H9 (cell line): ENCODE data around the gene ABCA4. TPM values are rescaled to one million over a fixed set of nuclear protein-coding genes. Genes with fewer than 3 reads are reported as not detected.

Experiments used
- DNase-seq: peaks from one replicate; pipeline ENCODE4 v3.0.0-alpha.2; 2017
- H2AFZ ChIP-seq: one replicate; pipeline ENCODE4 v1.6.1; 2013; ENCODE audit warnings: mild to moderate bottlenecking, low read length, control low read depth, moderate library complexity
- H2AK5ac ChIP-seq: 2 replicates; pipeline ENCODE4 v1.6.1; 2013; ENCODE audit warnings: low read length, control low read depth, mixed read lengths; ENCODE audit not compliant: insufficient read length
- H2BK120ac ChIP-seq: one replicate; pipeline ENCODE4 v1.6.1; 2013; ENCODE audit warnings: low read depth, mild to moderate bottlenecking, low read length, control low read depth, inconsistent platforms; ENCODE audit not compliant: poor library complexity, severe bottlenecking
- H2BK12ac ChIP-seq: 2 replicates; pipeline ENCODE4 v1.6.1; 2013; ENCODE audit warnings: low read length, control low read depth, mixed read lengths, low read depth; ENCODE audit not compliant: insufficient read length
- H2BK15ac ChIP-seq: 2 replicates; pipeline ENCODE4 v1.6.1; 2013; ENCODE audit warnings: low read depth, low read length, control low read depth
- H2BK20ac ChIP-seq: one replicate; pipeline ENCODE4 v1.6.1; 2013; ENCODE audit warnings: low read depth, mild to moderate bottlenecking, low read length, control low read depth, inconsistent platforms; ENCODE audit not compliant: poor library complexity, severe bottlenecking
- H2BK5ac ChIP-seq: 2 replicates; pipeline ENCODE4 v1.6.1; 2013; ENCODE audit warnings: low read length, control low read depth, mixed read lengths; ENCODE audit not compliant: insufficient read length
- H3K14ac ChIP-seq: 2 replicates; pipeline ENCODE4 v1.6.1; 2013; ENCODE audit warnings: low read length, control low read depth; ENCODE audit not compliant: insufficient read depth
- H3K18ac ChIP-seq: 2 replicates; pipeline ENCODE4 v1.6.1; 2013; ENCODE audit warnings: low read depth, mild to moderate bottlenecking, mixed read lengths, low read length, control low read depth; ENCODE audit not compliant: insufficient read length
- H3K23ac ChIP-seq: 2 replicates; pipeline ENCODE4 v1.6.1; 2013; ENCODE audit warnings: low read length, control low read depth, mixed read lengths, low read depth; ENCODE audit not compliant: insufficient read length
- H3K23me2 ChIP-seq: 2 replicates; pipeline ENCODE4 v1.6.1; 2013; ENCODE audit warnings: low read depth, mild to moderate bottlenecking, mixed read lengths, low read length, control low read depth; ENCODE audit not compliant: insufficient read length, poor library complexity, severe bottlenecking
- H3K27ac ChIP-seq: 2 replicates; pipeline ENCODE4 v1.5.1; 2013; ENCODE audit warnings: low read length, control low read depth, mixed read lengths, low read depth; ENCODE audit not compliant: insufficient read length
- H3K27me3 ChIP-seq: 2 replicates; pipeline ENCODE4 v1.6.1; 2013; ENCODE audit warnings: low read length, control low read depth, inconsistent platforms; ENCODE audit not compliant: insufficient read depth
- H3K4ac ChIP-seq: 2 replicates; pipeline ENCODE4 v1.6.1; 2013; ENCODE audit warnings: low read depth, mild to moderate bottlenecking, control low read depth, inconsistent platforms, low read length, moderate library complexity
- H3K4me1 ChIP-seq: 2 replicates; pipeline ENCODE4 v1.6.1; 2013; ENCODE audit warnings: low read length, control low read depth, inconsistent platforms; ENCODE audit not compliant: insufficient read depth
- H3K4me2 ChIP-seq: 2 replicates; pipeline ENCODE4 v1.6.1; 2013; ENCODE audit warnings: low read length, control low read depth, mixed read lengths; ENCODE audit not compliant: insufficient read length, insufficient read depth
- H3K56ac ChIP-seq: 2 replicates; pipeline ENCODE4 v1.6.1; 2013; ENCODE audit warnings: low read depth, mild to moderate bottlenecking, mixed read lengths, low read length, control low read depth; ENCODE audit not compliant: insufficient read length
- H3K79me1 ChIP-seq: 2 replicates; pipeline ENCODE4 v1.6.1; 2013; ENCODE audit warnings: low read depth, mild to moderate bottlenecking, moderate library complexity, low read length, control low read depth, inconsistent platforms; ENCODE audit not compliant: insufficient read depth, poor library complexity, severe bottlenecking
- H3K79me2 ChIP-seq: 2 replicates; pipeline ENCODE4 v1.6.1; 2013; ENCODE audit warnings: low read length, control low read depth, inconsistent platforms; ENCODE audit not compliant: insufficient read depth
- H3K9ac ChIP-seq: 2 replicates; pipeline ENCODE4 v1.6.1; 2013; ENCODE audit warnings: low read length, control low read depth, mixed read lengths; ENCODE audit not compliant: insufficient read length; ENCODE audit errors: extremely low read depth
- H3K9me3 ChIP-seq: one replicate; pipeline ENCODE4 v1.6.1; 2013; ENCODE audit warnings: low read depth, low read length, inconsistent platforms; ENCODE audit not compliant: control insufficient read depth
- H3T11ph ChIP-seq: one replicate; pipeline ENCODE4 v1.6.1; 2013; ENCODE audit warnings: mild to moderate bottlenecking, low read length, control low read depth, inconsistent platforms
- H4K20me1 ChIP-seq: one replicate; pipeline ENCODE4 v1.6.1; 2013; ENCODE audit not compliant: control insufficient read depth, insufficient read length, insufficient read depth
- H4K5ac ChIP-seq: 2 replicates; pipeline ENCODE4 v1.6.1; 2013; ENCODE audit warnings: low read depth, mild to moderate bottlenecking, mixed read lengths, low read length, control low read depth; ENCODE audit not compliant: insufficient read length
- H4K8ac ChIP-seq: replicated peaks from 2 replicates; pipeline ENCODE4 v1.6.1; 2013; ENCODE audit warnings: low read length, control low read depth, mixed read lengths, low read depth; ENCODE audit not compliant: insufficient read length
- H4K91ac ChIP-seq: 2 replicates; pipeline ENCODE4 v1.6.1; 2013; ENCODE audit warnings: low read depth, mild to moderate bottlenecking, moderate library complexity, mixed read lengths, low read length, control low read depth; ENCODE audit not compliant: insufficient read length
- H3K27ac Mint-ChIP-seq, 3 experiments: 2 replicates in 2 of 3; 3 replicates in 1 of 3; pipeline ENCODE4 v1.8.0; 2020 to 2021; ENCODE audit warnings: mixed read lengths in 3 of 3, mild to moderate bottlenecking in 1 of 3, moderate library complexity in 1 of 3
- H3K27me3 Mint-ChIP-seq: 2 replicates; pipeline ENCODE4 v1.8.0; 2021; ENCODE audit warnings: low read depth, mild to moderate bottlenecking, moderate library complexity, mixed read lengths
- H3K36me3 Mint-ChIP-seq, 3 experiments: 2 replicates in 2 of 3; 3 replicates in 1 of 3; pipeline ENCODE4 v1.8.0; 2020 to 2021; ENCODE audit warnings: low read depth in 3 of 3, mixed read lengths in 3 of 3; ENCODE audit not compliant: insufficient read depth in 1 of 3
- H3K4me1 Mint-ChIP-seq, 2 experiments: 2 replicates each; pipeline ENCODE4 v1.8.0; 2020; ENCODE audit warnings: mixed read lengths in 2 of 2
- H3K4me3 Mint-ChIP-seq, 2 experiments: 2 replicates in 1 of 2; 3 replicates in 1 of 2; pipeline ENCODE4 v1.8.0; 2020 to 2021; ENCODE audit warnings: mild to moderate bottlenecking in 2 of 2, mixed read lengths in 2 of 2, moderate library complexity in 1 of 2
- H3K9me3 Mint-ChIP-seq, 2 experiments: 2 replicates in 1 of 2; 3 replicates in 1 of 2; pipeline ENCODE4 v1.8.0; 2020; ENCODE audit warnings: mild to moderate bottlenecking in 2 of 2, mixed read lengths in 2 of 2, moderate library complexity in 1 of 2
- WGBS: extraction: QIAGEN DNeasy Blood & Tissue Kit; methylation state at CpG from one replicate; pipeline ENCODE4 v1.1.7; 2013; ENCODE audit warnings: missing lambda C conversion rate, low lambda C conversion rate, mixed read lengths; ENCODE audit not compliant: insufficient read length; ENCODE audit errors: extremely low coverage; 5-methylcytosine and 5-hydroxymethylcytosine counted together
- total RNA-seq: library from RNA; stranded (reverse); gene quantifications from 2 replicates; pipeline ENCODE4 v1.2.1, GENCODE V29; 2021
- TF ChIP-seq, protein P1 (sequence below): fragments of 200-600 bp; sonication (generic); conservative IDR thresholded peaks from 3 replicates; pipeline ENCODE4 v1.8.0; 2021; ENCODE audit warnings: antibody characterized with exemption, mild to moderate bottlenecking

The ABCA4 gene
- total RNA-seq, 1 experiment from 2014 or later, result not detected

DNA sequence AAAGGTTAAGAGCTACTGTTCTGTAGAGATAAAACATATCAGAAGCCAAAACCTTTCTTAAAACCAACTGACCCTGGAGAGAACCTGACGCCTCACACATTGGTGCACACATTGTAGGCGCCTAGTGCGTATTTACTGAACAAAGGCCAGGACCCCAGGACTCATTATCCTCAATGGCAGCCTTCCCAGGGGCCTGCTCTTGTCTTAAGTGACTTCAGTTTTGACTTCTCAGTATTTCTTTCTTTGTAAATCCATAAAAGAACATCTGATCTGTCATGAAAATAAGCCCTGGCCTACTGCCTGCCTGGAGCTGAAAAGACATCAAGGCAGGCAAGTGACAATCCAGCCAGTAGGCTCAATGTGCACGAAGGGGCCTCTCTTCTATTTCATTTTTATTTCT, 27.6 kb downstream of the ABCA4 start:
- Histone ChIP-seq H3K27ac (no peak overlapping the region), H3K23ac (no peak overlapping the region), H3K79me2 (no peaks in the 10 kb centered on the region), H4K91ac (no peak overlapping the region), H3K23me2 (no peaks in the 10 kb centered on the region), H2BK120ac (no peak overlapping the region), H3K4me1 (peaks cover 18% of the 10 kb centered on the region), H3K4ac (no peak overlapping the region), H2BK5ac (no peak overlapping the region), H3K56ac (no peak overlapping the region), H2BK12ac (no peak overlapping the region), H3K9ac (no peak overlapping the region), H4K20me1 (no peaks in the 10 kb centered on the region), H4K5ac (no peak overlapping the region), H4K8ac (no peak overlapping the region), H3T11ph (no peak overlapping the region), H3K18ac (no peak overlapping the region), H3K9me3 (no peaks in the 10 kb centered on the region), H2AFZ (no peak overlapping the region), H2BK20ac (no peak overlapping the region), H2BK15ac (no peak overlapping the region), H3K14ac (no peak overlapping the region), H2AK5ac (no peak overlapping the region), H3K4me2 (no peak overlapping the region), H3K79me1 (no peaks in the 10 kb centered on the region), H3K27me3 (no peaks in the 10 kb centered on the region)
- Mint-ChIP-seq H3K4me1 (peaks cover 30 to 36% of the 10 kb centered on the region in 2 experiments), H3K4me3 (no peak overlapping the region), H3K27me3 (peaks cover 11% of the 10 kb centered on the region), H3K9me3 (no peaks in the 10 kb centered on the region), H3K27ac (no peak overlapping the region), H3K36me3 (no peaks in the 10 kb centered on the region)
- no peak for DNase-seq
- WGBS, result no CpG with 5 or more reads among the region's 4 CpGs
- TF ChIP-seq, protein P1, sequence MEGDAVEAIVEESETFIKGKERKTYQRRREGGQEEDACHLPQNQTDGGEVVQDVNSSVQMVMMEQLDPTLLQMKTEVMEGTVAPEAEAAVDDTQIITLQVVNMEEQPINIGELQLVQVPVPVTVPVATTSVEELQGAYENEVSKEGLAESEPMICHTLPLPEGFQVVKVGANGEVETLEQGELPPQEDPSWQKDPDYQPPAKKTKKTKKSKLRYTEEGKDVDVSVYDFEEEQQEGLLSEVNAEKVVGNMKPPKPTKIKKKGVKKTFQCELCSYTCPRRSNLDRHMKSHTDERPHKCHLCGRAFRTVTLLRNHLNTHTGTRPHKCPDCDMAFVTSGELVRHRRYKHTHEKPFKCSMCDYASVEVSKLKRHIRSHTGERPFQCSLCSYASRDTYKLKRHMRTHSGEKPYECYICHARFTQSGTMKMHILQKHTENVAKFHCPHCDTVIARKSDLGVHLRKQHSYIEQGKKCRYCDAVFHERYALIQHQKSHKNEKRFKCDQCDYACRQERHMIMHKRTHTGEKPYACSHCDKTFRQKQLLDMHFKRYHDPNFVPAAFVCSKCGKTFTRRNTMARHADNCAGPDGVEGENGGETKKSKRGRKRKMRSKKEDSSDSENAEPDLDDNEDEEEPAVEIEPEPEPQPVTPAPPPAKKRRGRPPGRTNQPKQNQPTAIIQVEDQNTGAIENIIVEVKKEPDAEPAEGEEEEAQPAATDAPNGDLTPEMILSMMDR, result no peak
